Left ventricle myocardium inferior (tissue), 1 donor: ENCODE measurements around the gene FAM13C. TPM values are rescaled to one million over a fixed set of nuclear protein-coding genes. Genes with fewer than 3 reads are reported as not detected.

Experiments used
- DNase-seq: peaks from one replicate; pipeline ENCODE4 v3.0.0-alpha.2; 2020
- H3K27ac ChIP-seq: fragments of 200-600 bp; replicated peaks from 2 replicates; pipeline ENCODE4 v1.8.0; 2021
- H3K27me3 ChIP-seq: fragments of 200-600 bp; 2 replicates; pipeline ENCODE4 v1.8.0; 2021; ENCODE audit warnings: low read depth
- H3K36me3 ChIP-seq: fragments of 200-600 bp; 2 replicates; pipeline ENCODE4 v1.8.0; 2021
- H3K4me1 ChIP-seq: fragments of 200-600 bp; 2 replicates; pipeline ENCODE4 v1.8.0; 2021
- H3K4me3 ChIP-seq: fragments of 200-600 bp; 2 replicates; pipeline ENCODE4 v1.8.0; 2021; ENCODE audit warnings: mild to moderate bottlenecking, moderate library complexity
- H3K9me3 ChIP-seq: fragments of 200-600 bp; replicated peaks from 2 replicates; pipeline ENCODE4 v1.8.0; 2021
- intact Hi-C: fragments of 100-400 bp; cut with micrococcal nuclease; formaldehyde crosslinking; loops from one replicate; pipeline ENCODE4 v1.11.0; 2022
- total RNA-seq: library from RNA; stranded (reverse); fragmentation: NEBNext Ultra II Directional; extraction: Animal tissue kit (Norgen Biotek cat#: 25700); gene quantifications from one replicate; pipeline ENCODE4 v1.2.1, GENCODE V29; 2021
- TF ChIP-seq, protein P1 (sequence below): fragments of 200-600 bp; IDR thresholded peaks from 2 replicates; pipeline ENCODE4 v1.8.0; 2021; ENCODE audit warnings: antibody characterized with exemption, mild to moderate bottlenecking, borderline replicate concordance
- donor health status: DM: no; HTN: yes; CAD: no; lungs with severe emphysema.

The FAM13C gene
- total RNA-seq, 1 donor from 2014 or later, result 5.2 TPM

DNA sequence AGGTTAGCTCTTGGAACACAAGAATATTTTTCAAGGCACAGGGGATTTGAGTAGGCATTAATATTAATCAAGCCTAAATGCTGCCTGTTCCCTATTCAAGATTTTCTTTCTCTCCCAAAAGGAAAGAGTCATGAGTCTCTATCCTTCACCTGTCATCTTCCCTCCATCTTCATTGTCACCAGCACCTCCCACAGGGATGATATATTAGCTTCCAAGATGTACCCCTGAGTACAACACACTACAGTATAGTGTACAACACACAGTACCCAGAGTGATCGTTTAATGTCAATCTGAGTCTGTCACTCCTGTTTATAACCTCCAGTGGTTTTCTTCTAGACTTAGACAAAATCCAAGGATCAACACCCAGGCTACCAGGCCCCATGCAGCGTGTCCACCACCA is 50.1 kb downstream of the FAM13C start:
- no peak for DNase-seq
- TF ChIP-seq, protein P1, sequence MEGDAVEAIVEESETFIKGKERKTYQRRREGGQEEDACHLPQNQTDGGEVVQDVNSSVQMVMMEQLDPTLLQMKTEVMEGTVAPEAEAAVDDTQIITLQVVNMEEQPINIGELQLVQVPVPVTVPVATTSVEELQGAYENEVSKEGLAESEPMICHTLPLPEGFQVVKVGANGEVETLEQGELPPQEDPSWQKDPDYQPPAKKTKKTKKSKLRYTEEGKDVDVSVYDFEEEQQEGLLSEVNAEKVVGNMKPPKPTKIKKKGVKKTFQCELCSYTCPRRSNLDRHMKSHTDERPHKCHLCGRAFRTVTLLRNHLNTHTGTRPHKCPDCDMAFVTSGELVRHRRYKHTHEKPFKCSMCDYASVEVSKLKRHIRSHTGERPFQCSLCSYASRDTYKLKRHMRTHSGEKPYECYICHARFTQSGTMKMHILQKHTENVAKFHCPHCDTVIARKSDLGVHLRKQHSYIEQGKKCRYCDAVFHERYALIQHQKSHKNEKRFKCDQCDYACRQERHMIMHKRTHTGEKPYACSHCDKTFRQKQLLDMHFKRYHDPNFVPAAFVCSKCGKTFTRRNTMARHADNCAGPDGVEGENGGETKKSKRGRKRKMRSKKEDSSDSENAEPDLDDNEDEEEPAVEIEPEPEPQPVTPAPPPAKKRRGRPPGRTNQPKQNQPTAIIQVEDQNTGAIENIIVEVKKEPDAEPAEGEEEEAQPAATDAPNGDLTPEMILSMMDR, result no peak
- Histone ChIP-seq H3K27me3 (no peaks in the 10 kb centered on the region), H3K27ac (peak overlapping the region; percentile 78), H3K36me3 (no peaks in the 10 kb centered on the region), H3K4me1 (peaks cover 85% of the 10 kb centered on the region), H3K4me3 (no peak overlapping the region), H3K9me3 (no peaks in the 10 kb centered on the region)
- intact Hi-C loops, result no loop called here

- TF ChIP-seq, protein P1, result no peak
- peaks cover 80% of the 10 kb centered on the region for H3K4me1 ChIP-seq
- intact Hi-C loops, result no loop called here
- H3K36me3 ChIP-seq, result no peaks in the 10 kb centered on the region
- DNase-seq, result no peak
- H3K9me3 ChIP-seq, result no peaks in the 10 kb centered on the region
- H3K27ac ChIP-seq, result peak overlapping the region; percentile 78
- no peak overlapping the region for H3K4me3 ChIP-seq
- no peaks in the 10 kb centered on the region for H3K27me3 ChIP-seq
Observed at GRCh38 chr10:59311025-59311424, 51.3 kb downstream of the FAM13C start.

DNA sequence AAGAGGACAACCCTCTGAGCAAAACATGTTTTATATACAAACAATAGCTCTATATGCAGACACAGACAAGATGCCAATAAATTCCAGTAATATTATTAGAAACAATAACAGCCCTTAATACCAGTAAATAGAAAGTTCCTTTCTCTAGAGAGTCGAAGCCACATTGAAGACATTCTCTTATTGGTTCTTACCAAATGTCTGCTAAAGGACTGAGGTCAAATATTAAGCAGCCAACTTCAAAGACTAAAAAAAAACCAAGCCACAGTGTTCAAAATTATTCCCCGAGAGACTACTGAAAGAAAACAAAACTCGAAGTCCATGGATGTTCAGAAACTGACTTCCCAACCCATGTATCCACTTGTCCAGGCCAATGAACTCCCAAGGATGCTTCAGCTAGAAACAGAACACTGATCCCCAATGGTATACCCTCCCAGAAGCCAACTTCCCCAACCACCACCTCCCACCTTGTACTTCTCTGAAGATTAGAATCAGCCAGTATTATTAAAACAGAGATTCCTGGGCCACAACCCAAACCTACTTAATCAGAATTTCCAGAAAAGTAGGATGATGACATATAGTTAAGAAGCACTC is 51.9 kb downstream of the FAM13C start:
- Histone ChIP-seq H3K27me3 (no peaks in the 10 kb centered on the region), H3K4me3 (no peak overlapping the region), H3K36me3 (no peaks in the 10 kb centered on the region), H3K9me3 (no peaks in the 10 kb centered on the region), H3K27ac (peak overlapping the region; percentile 78), H3K4me1 (peaks cover 74% of the 10 kb centered on the region)
- no peak for DNase-seq
- TF ChIP-seq, protein P1, result no peak
- intact Hi-C loops, result no loop called here

DNA sequence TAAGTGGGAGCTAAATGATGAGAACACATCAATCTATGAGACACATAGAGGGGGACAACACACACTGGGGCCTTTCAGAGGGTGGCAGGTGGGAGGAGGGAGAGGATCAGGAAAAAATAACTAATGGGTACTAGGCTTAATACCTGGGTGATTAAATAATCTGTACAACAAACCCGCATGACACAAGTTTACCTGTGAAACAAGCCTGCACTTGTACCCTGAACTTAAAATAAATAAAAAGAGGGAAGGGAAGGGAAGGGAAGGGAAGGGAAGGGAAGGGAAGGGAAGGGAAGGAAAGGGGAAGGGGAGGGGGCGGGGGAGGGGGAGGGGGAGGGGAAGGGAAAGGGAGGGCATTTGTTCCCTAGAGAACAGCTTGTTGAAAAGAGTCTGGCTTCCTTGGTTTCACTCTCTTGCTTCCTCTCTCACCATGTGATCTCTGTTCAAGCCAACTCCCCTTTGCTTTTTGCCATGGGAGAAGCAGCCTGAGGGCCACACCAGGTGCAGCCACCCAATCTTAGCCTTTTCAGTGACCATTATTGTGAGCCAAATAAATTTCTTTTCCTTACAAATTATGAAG is 57.7 kb downstream of the FAM13C start:
- intact Hi-C loops, result no loop called here
- Histone ChIP-seq H3K4me1 (peaks cover 29% of the 10 kb centered on the region), H3K27ac (no peak overlapping the region), H3K4me3 (no peak overlapping the region), H3K36me3 (no peaks in the 10 kb centered on the region), H3K27me3 (no peaks in the 10 kb centered on the region), H3K9me3 (no peaks in the 10 kb centered on the region)
- no peak for DNase-seq
- TF ChIP-seq, protein P1, result no peak

DNA sequence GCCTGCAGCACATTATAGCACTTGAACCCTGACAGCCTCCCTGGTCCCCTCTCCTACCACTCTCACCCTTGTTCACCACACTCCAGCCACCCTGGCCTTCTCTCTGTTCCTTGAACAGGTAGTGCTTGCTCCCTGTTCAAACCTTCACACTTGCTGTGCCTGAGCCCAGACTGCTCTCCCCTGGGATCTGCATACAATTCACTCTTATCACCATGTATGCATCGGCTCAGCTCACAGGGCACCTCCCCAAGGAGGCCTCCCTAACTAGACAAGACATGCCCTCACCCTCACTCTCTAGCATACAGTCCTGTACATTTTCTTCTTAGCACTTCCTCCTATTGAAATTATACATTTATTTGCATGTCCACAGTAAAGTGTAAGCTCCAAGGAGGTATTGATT is 59.3 kb downstream of the FAM13C start:
- peaks cover 16% of the 10 kb centered on the region for H3K4me1 ChIP-seq
- H3K36me3 ChIP-seq, result peaks cover 7% of the 10 kb centered on the region
- H3K27ac ChIP-seq, result no peak overlapping the region
- H3K27me3 ChIP-seq, result no peaks in the 10 kb centered on the region
- TF ChIP-seq, protein P1, result no peak
- no peaks in the 10 kb centered on the region for H3K9me3 ChIP-seq
- no peak for DNase-seq
- intact Hi-C loops, result no loop called here
- no peak overlapping the region for H3K4me3 ChIP-seq
